HG02798 (cell line): ENCODE results near the gene RRAGD.

ENCODE experiments used
- ATAC-seq: cut with Tn5 transposase; IDR thresholded peaks from one replicate; pipeline ENCODE4 v1.9.1; 2021; ENCODE audit warnings: mild to moderate bottlenecking; ENCODE audit not compliant: unreplicated experiment, poor library complexity

The RRAGD gene

GRCh38 chr6:89379281-89379680 is 32.8 kb downstream of the RRAGD start:
- ATAC-seq, result no peak

GRCh38 chr6:89378628-89379027 is 33.4 kb downstream of the RRAGD start:
- ATAC-seq, result no peak

DNA sequence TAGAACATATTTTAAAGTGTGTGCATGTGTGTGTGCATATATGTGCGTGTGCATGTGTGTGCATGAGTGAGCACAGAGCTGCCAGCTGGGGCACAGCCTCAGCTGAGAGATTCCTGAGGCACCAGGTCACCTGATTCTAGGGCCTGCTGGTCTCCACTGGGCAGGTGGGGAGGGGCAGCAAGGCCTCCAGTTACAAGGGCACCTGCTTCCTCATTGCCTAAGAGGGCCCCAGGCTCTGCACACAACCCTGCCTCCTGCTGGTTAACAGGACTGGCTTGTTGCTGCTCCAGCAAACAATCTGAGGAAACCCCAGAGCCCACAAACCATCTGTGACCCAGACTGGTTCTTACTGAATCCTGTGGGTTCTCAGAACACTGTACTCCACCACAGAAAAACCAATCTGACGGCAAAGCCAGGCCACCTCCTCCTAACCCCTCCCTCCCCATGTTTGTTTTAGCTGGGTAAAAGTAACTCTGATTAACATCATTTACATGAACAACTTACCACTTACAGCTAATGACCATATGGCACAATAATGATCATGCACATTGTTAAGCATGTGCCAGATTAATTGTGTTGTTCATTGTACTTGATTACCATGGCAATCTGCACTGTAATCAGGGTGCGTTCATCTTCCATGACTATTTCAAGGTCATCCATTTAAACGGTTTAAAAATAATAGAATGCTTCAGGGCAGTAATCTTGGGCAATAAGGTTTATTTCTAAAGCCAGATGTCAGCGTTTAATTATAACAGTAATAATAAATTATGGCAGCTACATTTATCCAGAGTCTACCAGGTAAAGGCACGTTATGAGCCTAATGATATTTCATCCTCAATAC is 36.4 kb downstream of the RRAGD start:
- peak; percentile 80 for ATAC-seq

DNA sequence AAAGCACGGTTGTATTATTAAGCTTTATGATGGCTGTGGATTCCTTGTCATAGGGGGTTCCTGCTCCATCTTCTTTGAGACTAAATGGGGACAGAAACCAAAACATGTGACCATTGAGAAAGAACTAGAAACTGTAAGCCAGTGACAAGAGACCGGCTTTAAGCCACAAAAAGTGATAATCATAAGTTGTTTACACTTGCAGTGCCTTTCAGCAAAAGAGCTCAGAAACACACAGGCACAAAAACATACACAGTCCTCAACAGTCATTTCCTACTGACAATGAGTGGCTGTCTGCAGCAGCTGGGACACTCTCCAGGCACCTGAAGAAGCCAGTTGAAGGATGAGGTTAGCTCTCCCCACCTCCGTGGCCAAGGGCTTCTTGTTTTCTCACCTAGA is 39.6 kb downstream of the RRAGD start:
- ATAC-seq, result peak; percentile 48

DNA sequence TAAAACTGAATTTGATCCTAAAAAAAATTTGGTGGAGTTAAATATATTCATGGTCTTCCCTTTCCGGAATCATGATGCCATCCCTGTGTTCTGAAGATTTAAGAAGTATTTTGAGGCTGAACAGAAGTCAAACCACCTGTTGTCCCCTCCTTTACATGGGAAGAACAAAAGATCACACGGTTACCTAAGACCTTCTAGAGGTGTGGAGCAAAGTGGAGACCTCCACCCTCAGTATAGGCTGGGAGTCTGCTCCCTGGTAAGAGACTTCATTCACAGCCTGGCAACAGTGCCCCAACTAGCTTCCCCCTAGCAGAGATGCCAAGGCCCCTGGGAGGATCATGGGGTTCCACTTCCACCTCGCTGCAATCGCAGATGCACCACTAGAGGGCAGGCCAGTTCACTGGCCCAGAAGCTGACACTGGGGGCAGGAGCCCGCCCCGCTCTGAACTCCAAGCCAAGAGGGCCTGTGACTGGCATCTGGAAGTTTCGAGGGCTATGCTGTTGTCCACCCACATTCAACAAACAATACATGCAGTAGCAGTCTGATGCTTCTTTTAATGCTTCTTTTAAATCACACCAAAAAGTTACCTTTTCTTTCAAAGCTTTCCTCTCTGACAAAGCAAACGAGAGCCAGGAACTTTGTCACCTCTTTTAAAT is 40.1 kb downstream of the RRAGD start:
- ATAC-seq, result peak; percentile 84

GRCh38 chr6:89368999-89369398 is 43.1 kb downstream of the RRAGD start:
- no peak for ATAC-seq

GRCh38 chr6:89368107-89368506 is 44.0 kb downstream of the RRAGD start:
- no peak for ATAC-seq

DNA sequence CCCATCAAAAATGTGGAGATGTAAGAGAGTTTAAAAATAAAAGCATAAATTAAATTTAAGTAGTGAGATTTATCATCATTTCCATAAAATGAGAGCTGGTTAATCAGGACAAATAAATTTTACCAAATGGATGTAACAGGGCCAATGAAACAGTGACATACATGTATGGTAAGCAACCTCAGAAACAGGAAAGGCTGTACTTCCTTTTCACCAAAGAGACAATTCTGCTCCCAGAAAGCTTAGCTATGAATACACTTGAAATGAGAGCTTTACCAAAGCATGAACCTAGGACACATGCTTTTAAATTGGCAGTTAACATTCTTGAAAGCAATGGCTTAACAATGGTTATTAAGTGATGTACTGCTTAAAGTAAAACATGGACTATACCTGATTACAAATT is 47.5 kb downstream of the RRAGD start:
- ATAC-seq, result no peak

DNA sequence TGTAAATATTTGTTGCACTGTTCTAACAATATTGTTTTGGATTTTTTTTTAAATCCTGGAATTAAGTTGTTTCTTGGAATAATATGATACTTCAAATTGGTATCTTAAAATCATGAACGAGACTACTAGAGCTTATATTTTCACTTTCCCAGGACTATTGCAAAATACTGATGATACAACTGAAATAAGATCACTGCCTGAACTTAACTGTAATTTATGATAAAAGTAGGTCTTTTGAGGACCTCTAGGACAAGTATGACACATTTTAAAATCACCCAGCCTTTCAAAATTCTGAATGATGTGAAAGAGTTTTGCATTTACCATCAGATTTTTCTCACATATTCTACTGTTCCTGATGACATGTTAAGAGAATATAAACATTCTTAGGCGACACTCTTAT is 50.9 kb downstream of the RRAGD start:
- no peak for ATAC-seq

DNA sequence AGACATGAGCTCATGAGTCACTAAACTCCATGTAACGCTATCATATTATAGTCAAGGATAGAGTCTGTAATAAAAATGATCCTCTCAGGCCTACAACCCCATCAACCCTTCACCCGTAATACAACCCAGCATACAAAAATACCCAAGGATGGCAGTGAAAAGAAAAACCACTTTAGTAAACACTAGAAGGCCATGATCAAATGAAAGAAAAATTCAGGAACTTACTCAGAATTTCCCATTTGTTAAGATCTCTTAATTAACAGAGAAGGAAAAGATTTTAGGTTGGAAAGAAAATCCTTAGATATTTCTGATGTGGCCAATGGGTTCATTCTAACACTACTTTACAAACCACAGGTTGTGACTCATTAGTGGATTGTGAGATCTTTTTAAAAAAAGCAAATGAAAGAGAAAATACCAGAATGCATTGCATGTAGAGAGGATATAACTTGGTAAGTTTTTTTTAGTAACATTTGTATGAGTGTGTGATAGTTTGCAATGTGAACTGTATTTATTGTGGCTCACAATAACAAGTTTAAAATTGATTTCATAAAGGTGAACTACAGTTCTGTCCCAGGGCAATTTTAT is 51.6 kb downstream of the RRAGD start:
- ATAC-seq, result peak; percentile 51

- ATAC-seq, result no peak
Measured at GRCh38 chr6:89359561-89359960, 52.5 kb downstream of the RRAGD start.

DNA sequence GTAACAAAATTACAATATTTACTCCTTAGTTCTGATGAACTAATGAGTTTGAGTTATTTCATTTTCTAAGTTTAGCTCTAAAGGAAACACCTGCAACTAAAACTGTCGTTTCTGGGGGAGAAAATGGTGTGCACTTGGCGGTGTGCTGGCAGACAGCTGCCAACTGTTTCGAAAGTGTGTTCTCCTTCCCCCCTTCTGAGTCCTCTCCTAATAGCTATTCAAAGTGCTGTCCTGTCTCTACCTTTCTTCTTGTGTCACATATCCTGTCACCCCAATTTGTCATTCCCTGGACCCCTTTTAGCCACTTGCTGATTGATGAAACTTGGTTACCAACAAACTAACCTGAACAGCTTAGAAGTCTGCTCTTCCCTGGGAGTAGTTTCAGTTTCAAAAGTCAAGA is 54.7 kb downstream of the RRAGD start:
- peak; percentile 57 for ATAC-seq

DNA sequence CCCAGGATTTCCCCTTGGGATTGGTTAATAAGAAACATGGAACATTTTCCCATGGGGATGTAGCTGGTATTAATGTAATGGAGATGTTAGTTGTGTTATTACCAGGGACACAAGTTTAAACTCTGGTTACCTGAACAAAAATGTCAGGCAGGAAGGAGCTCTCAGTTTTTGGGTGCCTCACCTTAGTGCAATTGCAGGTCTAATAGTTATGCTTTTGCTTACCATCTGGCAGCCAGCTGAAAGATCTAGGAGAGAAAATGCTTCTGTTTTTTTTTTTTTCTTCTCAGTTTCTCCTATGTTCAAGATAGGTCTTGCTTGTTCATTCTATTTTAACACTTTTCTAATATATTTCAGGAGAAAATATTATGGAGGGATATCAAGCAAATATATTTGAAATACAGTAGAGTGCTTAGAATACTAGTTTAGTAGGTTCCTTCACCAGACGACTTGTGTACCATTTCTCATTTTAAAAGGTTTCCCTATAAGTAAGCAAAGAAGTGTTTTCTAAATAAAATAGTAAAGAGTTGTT is 55.4 kb downstream of the RRAGD start:
- no peak for ATAC-seq

GRCh38 chr6:89355511-89356194 is 56.4 kb downstream of the RRAGD start:
- ATAC-seq, result no peak

DNA sequence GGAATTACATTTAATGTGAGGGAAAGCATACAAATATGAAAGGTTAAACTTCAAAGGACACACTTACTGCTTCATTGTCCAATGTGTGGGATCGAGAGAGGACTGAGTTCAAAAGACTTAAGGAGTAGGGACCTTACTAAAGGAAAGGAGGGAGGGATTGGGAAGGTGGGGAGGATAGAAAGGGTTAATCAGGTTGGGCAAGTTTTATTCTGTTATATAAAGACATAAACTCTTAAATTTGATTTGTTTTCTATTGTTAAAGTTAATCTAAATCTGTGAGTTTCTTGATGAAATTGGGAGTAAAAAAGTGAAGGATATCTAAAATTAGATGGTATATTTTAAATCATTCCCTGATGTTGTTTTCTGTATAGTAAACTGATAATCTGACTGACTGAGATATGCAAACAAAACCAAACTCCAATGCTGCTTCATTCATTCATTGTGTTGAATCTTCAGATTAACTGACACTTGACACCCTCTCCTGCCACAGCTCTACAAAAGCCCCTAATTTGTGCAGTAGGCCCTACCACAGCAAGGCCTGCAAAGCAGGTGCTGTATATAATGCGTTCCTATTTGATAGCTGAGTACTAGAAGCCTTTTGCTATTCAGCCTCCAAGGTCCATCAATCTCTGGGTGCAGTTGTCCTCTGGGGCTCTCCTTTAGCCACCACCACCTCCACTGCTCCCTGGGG is 58.2 kb downstream of the RRAGD start:
- no peak for ATAC-seq

DNA sequence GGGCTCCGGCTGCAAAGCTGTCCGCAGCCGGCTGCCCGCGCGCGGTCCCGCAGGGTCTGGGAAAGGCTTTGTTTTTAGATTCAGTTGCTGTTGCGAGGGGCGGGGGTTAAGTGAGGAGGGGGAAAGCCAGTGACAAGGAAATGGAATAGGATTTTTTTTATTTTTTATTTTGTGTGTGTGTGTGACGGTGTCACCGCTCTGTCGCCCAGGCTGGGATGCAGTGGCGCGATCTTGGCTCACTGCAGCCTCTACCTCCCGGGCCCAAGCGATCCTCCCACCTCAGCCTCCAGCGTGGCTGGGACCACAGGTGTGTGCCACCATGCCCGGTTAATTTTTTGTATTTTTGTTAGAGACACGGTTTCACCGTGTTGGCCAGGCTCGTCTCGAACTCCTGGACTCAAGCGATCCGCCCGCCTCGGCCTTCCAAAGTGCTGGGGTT is 58.9 kb downstream of the RRAGD start:
- ATAC-seq, result no peak

GRCh38 chr6:89352278-89353117 is 59.6 kb downstream of the RRAGD start, which contains the start of gene UBE2J1:
UBE2J1 (minus strand) TSS chr6:89352722; CDS start chr6:89352569, 153 bp downstream.
- peak; percentile 66 for ATAC-seq

GRCh38 chr6:89351671-89352277 is 60.3 kb downstream of the RRAGD start:
- no peak for ATAC-seq
